ENCODE measurements around the gene ITGA3.
A peak's percentile ranks its signal among the peaks of the same experiment; 100 is the strongest.
"Not testable (repeated sequence)": the region's sequence is repeated elsewhere in the genome, so short reads cannot be mapped to it uniquely, and the experiment has no call there.

The ITGA3 gene

DNA sequence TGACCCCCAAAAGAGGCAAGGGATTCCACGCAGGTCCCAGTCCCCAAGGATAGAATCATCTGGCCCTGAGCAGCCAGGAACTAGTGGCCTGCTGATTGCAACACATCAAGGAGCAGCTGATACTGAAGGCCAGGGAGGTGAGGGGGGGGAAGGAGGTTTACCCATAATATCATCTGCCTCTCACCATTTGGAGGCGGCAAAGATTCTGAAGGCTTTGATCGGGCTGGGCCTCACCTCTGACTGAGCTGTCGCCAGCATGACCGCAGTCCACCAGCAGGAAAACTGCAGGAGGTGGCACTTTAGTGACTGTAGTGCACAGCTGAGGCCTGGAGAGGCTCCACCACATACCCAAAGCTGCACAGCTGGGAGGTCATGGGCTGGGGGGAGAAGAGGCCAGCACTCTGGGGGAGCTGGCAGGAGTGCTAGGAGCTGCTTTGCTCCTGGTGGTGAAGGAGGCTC is 20.5 kb upstream of the ITGA3 start:
- no peak for DNase-seq

GRCh38 chr17:50035945-50036344 is 20.0 kb upstream of the ITGA3 start:
- no peak for DNase-seq

GRCh38 chr17:50036455-50037261 is 19.3 kb upstream of the ITGA3 start:
- DNase-seq = no peak

DNA sequence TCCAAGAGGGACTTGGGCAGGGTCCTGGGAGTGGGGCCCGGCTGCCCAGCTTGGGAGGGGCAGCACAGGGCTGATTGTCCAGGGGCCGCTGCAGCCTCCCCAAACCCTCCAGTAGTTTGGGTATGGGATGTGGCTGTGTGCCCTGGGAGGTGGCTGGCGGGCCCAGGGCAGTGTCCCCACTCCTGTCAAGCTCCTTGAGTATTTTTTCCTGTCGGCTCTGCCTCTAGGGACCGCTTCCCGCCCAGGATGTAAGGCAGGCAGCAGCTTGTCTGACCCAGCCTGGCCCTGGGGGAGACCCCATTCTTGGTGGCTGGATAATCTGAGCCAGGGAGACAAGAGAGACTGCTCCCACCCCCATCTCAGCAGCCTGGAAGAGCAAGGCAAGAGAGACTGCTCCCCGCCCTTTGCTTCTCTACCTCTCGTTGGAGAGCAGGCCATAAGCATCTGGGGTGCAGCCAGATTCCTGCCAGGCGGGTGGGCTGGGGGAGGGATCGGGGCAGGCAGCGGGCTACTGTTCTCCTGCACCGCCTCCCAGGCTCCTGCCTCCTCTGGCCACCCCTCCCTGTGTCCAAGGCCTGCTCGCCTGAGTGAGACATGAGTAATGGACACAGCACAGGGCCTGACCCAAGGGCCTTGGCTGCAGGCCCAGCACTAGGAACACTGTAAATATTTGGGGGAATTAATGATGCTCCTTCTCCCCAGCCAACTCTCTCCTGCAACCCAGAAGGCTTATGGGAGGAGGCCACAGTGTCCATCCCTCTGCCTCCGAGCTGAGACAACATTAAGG is 18.4 kb upstream of the ITGA3 start:
- DNase-seq = peak; percentile 76

GRCh38 chr17:50039058-50039457 is 16.9 kb upstream of the ITGA3 start:
- DNase-seq = no peak

- not testable (repeated sequence) for DNase-seq
These were observed 15.4 kb upstream of the ITGA3 start for GRCh38 chr17:50040496-50040895.

DNA sequence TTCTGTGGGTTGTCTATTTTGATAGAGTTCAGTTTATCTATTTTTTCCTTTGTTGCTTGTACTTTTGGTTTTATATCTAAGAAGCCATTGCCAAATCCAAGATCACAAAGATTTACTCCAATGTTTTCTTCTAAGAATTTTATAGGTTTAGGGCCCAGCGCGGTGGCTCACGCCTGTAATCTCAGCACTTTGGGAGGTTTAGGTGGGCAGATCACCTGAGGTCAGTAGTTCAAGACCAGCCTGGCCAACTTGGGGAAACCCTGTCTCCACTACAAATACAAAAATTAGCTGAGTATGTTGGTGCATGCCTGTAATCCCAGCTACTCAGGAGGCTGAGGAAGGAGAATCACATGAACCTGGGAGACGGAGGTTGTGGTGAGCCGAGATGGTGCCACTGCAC is 13.7 kb upstream of the ITGA3 start:
- DNase-seq = no peak

DNA sequence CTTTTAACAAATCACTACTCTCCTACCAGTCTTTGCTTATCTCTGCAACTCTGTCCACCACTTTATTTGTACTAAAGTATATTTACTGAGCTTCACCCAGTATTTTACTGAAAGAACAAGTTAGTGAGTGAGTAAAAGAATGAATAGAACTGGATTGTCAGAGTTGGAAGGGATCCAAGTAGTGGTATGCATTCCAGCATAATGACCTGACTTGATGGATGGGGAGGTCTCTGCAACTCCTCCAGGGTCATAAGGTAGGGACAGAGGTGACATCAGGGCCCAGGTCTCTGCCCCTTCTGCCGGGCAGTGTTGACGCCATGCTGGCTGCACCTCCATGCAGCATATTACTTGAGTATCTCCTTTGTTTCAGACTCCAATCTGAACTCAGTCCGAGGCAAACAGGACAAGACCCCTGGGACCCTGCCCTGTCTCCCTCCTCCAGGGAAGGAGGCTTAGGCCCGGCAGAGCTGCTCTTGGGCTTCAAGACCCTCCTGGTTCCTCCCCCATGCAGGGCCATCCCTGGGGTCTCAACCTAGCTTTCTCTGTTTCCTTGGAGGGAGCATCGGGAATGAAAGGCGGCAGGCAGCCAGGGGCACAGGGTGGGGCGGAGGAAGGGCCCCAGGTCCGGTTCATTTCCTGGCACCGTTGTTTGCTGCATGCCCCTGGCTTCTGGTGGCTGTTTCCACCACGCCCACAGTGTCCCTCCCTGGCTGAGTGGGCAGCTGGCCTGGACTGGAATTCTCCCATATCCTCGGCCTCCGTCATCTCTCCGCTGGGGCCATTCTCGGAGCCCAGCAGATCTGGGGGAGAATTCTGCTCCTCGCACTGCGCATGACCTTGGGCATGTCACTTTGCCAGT is 12.4 kb upstream of the ITGA3 start:
- DNase-seq = peak; percentile 52

GRCh38 chr17:50044483-50044882 is 11.4 kb upstream of the ITGA3 start:
- DNase-seq = no peak

GRCh38 chr17:50045154-50045553 is 10.8 kb upstream of the ITGA3 start:
- no peak for DNase-seq

GRCh38 chr17:50046179-50046578 is 9.7 kb upstream of the ITGA3 start:
- no peak for DNase-seq

GRCh38 chr17:50046667-50047066 is 9.2 kb upstream of the ITGA3 start:
- DNase-seq = no peak

DNA sequence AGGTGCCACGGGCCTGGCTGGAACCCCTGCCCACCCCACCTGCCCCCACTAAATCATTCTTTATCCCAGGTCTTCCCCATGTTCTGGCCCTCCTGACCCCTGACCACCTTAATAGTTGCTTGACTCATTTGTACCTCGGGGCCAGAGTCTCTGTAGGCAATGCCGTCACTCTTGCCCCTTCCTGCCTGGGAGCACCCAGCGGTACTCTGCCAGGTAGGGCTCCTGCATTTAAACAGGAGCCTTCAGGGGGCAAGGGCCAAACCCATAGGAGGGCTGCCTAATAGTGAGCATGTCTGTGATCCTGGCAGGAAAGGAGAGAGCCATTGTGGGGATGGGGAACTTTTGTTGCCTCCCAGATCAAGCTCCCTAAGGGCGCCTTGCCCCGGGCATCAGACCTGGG is 8.8 kb upstream of the ITGA3 start:
- no peak for DNase-seq

GRCh38 chr17:50047488-50048126 is 8.3 kb upstream of the ITGA3 start:
- peak; percentile 84 for DNase-seq

- DNase-seq = peak; percentile 58
These were observed 7.7 kb upstream of the ITGA3 start for GRCh38 chr17:50048146-50048720.

DNA sequence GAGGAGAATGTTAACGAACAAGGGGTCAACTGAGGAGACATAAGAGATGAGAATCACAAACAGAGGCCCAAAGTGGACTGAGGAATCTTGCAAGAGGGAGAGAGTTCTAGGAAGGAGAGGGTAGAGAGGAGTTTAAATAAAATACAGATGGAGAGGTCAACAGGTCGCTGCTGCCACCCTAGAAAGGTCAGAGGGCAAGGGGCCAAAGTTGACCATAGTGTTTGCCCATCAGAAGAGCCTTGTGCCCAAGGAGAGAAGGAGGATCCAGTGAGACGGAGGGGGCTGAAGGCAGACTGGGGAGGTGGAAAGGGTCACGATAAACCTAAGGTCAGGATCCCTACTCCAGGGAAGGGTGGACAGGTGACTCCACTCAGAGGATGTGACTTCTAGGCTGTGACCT is 6.9 kb upstream of the ITGA3 start:
- no peak for DNase-seq

DNA sequence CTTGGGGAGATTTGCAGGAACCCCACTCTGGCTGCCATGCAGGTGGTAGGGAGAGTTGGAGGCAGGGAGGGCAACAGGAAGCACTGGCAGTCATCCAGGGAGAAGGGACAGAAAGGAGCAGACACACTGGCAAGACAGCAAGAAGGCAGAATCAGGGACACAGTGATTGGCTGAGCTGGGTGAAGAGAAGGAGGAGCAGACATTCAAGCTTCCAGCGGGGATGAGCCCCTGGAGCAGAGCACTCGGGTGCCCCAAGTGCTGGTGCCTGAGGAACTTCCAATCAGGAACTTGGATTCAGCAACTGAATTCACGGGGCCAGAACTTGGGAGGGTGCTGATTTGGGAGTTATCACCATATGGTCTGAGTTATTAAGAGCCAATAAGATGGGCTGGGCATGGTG is 6.3 kb upstream of the ITGA3 start:
- DNase-seq = peak; percentile 37

DNA sequence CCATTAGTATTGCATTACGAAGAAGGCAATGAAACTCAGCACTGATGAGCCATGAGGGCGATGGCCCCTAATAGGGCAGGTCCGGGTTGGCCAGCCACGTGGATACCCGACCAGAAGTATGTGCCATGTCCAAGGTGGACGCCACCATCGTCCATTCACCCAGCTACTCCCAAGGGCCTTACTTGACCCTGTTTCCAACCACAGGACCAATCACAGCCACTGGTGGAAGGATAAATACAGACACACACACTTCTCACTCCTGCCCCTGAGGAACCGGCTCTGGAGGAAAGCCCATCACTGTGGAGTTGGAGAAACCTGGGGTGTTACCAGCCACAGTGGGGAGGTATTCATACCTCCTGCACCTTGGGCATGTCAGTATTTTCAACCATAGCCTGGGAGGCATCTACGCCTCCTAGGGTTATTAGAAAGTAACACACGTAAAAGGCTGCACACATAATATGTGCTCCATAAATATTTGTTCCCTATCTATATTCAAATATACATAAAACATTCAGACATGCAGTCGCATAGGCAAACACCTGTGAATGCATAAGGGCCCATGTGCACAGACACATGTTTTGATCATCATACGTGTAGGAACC is 5.4 kb upstream of the ITGA3 start:
- no peak for DNase-seq

GRCh38 chr17:50051082-50051576 is 4.8 kb upstream of the ITGA3 start:
- peak; percentile 88 for DNase-seq

DNA sequence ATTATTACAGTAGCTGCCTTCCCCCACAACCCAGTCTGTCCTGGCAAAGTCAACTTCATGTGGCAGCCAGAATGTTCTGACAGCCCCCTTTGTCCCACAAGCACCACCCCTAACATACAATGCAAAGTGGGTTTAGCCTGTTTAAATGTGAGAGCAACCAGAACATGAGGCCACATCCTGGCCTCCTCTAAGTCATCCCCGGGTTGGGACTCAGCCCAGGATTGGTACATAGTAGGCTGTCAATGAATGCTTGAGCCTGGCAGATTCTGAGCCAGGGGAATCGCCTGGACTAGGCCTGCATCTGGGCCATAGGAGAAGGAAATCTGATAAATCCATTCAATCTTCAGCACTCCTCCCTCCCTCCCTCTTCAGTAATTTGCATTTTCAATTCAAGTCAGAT is 4.3 kb upstream of the ITGA3 start:
- DNase-seq = no peak

DNA sequence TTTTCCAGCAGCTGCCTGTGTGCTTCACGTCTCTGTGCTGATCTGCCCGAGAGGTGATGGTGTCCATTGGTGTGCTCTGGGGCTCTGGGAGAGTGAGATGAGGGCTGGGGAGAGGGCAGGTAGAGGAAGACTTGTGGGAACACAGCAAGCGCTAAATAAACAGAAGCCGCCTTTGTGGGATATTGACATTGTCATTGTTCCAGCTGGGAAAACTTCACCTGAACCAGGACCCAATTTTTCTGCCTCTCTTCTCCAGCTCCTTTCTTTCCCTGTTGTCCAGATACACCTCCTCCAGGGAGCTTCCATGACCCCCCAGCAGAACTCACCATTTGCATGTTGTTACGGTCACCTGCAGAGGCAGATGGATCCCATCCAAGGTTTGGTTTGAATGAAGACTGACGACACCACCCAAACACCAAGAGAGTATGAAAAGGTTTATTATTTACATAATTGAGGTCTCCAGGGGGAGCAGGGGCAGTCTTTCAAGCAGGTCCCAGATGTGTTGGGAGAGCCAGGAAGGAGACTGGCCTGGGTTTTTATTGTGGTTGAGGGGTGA is 3.6 kb upstream of the ITGA3 start:
- no peak for DNase-seq
